Measurements from ENCODE around the gene CT45A6.
"Not testable (repeated sequence)": the region's sequence is repeated elsewhere in the genome, so short reads cannot be mapped to it uniquely, and the experiment has no call there.

Gene CT45A6, protein sequence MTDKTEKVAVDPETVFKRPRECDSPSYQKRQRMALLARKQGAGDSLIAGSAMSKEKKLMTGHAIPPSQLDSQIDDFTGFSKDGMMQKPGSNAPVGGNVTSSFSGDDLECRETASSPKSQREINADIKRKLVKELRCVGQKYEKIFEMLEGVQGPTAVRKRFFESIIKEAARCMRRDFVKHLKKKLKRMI

DNA sequence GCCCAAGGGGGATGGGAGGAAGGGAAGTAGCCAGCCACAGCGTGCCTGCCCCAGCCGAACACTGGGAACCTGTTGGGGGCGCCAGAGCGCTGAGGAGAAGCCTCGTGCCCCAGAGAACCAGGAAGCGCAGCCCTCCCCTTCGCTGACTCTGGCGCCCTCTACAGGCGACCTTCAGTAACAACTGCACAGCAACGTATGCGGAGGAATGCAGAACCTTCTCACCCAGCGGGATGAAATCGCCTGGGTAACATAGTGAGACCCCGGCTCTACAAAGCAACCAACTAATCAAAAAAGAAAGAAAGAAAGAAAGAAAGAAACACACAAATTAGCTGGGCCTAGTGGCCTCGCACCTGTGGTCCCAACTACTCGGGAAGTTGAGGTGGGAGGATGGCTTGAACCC lies at the start of gene CT45A6:
CT45A6 (minus strand) TSS at position 101 of the 400 bp plus-strand sequence. CDS start 3,794 bp downstream, outside the sequence.
- in situ Hi-C loops (cut with MboI; ENCODE audit: low sequenced_read_pairs, unreplicated experiment); DNase-seq (ENCODE audit: low spot score): not testable (repeated sequence)

DNA sequence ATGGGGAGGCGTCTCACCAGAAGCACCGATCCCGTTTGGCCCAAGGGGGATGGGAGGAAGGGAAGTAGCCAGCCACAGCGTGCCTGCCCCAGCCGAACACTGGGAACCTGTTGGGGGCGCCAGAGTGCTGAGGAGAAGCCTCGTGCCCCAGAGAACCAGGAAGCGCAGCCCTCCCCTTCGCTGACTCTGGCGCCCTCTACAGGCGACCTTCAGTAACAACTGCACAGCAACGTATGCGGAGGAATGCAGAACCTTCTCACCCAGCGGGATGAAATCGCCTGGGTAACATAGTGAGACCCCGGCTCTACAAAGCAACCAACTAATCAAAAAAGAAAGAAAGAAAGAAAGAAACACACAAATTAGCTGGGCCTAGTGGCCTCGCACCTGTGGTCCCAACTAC lies 34.6 kb upstream of the CT45A6 start, which contains the start of gene CT45A7:
CT45A7 (minus strand) TSS at position 101 of the 400 bp plus-strand sequence. CDS start 3,747 bp downstream, outside the sequence.
- DNase-seq (ENCODE audit: low spot score); in situ Hi-C loops (cut with MboI; ENCODE audit: low sequenced_read_pairs, unreplicated experiment): not testable (repeated sequence)

DNA sequence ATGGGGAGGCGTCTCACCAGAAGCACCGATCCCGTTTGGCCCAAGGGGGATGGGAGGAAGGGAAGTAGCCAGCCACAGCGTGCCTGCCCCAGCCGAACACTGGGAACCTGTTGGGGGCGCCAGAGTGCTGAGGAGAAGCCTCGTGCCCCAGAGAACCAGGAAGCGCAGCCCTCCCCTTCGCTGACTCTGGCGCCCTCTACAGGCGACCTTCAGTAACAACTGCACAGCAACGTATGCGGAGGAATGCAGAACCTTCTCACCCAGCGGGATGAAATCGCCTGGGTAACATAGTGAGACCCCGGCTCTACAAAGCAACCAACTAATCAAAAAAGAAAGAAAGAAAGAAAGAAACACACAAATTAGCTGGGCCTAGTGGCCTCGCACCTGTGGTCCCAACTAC lies 17.3 kb upstream of the CT45A6 start, which contains the start of gene CT45A2:
CT45A2 (minus strand) TSS at position 101 of the 400 bp plus-strand sequence. CDS start 3,747 bp downstream, outside the sequence.
- DNase-seq (ENCODE audit: low spot score); in situ Hi-C loops (cut with MboI; ENCODE audit: low sequenced_read_pairs, unreplicated experiment): not testable (repeated sequence)

DNA sequence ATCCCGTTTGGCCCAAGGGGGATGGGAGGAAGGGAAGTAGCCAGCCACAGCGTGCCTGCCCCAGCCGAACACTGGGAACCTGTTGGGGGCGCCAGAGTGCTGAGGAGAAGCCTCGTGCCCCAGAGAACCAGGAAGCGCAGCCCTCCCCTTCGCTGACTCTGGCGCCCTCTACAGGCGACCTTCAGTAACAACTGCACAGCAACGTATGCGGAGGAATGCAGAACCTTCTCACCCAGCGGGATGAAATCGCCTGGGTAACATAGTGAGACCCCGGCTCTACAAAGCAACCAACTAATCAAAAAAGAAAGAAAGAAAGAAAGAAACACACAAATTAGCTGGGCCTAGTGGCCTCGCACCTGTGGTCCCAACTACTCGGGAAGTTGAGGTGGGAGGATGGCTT lies 17.2 kb downstream of the CT45A6 start, which contains the start of gene CT45A5:
CT45A5 (minus strand) TSS at position 101 of the 400 bp plus-strand sequence. CDS start 3,774 bp downstream, outside the sequence.
- in situ Hi-C loops (cut with MboI; ENCODE audit: low sequenced_read_pairs, unreplicated experiment); DNase-seq (ENCODE audit: low spot score): not testable (repeated sequence)

DNA sequence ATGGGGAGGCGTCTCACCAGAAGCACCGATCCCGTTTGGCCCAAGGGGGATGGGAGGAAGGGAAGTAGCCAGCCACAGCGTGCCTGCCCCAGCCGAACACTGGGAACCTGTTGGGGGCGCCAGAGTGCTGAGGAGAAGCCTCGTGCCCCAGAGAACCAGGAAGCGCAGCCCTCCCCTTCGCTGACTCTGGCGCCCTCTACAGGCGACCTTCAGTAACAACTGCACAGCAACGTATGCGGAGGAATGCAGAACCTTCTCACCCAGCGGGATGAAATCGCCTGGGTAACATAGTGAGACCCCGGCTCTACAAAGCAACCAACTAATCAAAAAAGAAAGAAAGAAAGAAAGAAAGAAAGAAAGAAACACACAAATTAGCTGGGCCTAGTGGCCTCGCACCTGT lies 34.5 kb downstream of the CT45A6 start, which contains the start of gene CT45A3:
CT45A3 (minus strand) TSS at position 101 of the 400 bp plus-strand sequence. CDS start 3,747 bp downstream, outside the sequence.
- in situ Hi-C loops (cut with MboI; ENCODE audit: low sequenced_read_pairs, unreplicated experiment); DNase-seq (ENCODE audit: low spot score): not testable (repeated sequence)

DNA sequence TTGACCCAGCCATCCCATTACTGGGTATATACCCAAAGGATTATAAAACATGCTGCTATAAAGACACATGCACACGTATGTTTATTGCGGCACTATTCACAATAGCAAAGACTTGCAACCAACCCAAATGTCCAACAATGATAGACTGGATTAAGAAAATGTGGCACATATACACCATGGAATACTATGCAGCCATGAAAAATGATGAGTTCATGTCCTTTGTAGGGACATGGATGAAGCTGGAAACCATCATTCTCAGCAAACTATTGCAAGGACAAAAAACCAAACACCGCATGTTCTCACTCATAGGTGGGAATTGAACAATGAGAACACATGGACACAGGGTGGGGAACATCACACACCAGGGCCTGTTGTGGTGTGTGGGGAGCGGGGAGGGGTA lies 57.8 kb downstream of the CT45A6 start:
- in situ Hi-C loops (cut with MboI; ENCODE audit: low sequenced_read_pairs, unreplicated experiment); DNase-seq (ENCODE audit: low spot score): not testable (repeated sequence)

Measured in GM13976 (cell line).